AG04450 (cell line): ENCODE measurements around the gene PIANP. TPM values are rescaled to one million over a fixed set of nuclear protein-coding genes. Genes with fewer than 3 reads are reported as not detected.
"Not testable (repeated sequence)": the region's sequence is repeated elsewhere in the genome, so short reads cannot be mapped to it uniquely, and the experiment has no call there.

ENCODE experiments used
- CTCF ChIA-PET: fragments of 300-600, 350-600 bp; formaldehyde crosslinking; extraction: SDS; loops from one replicate; lab custom pipeline; 2022; ENCODE audit warnings: antibody characterized with exemption, inconsistent platforms; lab: Charles Lee
- POLR2A ChIA-PET: fragments of 350-600 bp; formaldehyde crosslinking; extraction: SDS; loops from one replicate; lab custom pipeline; 2021; ENCODE audit warnings: antibody characterized with exemption, inconsistent platforms; lab: Yijun Ruan, JAX
- DNase-seq: peaks from one replicate; pipeline ENCODE4 v3.0.0-alpha.2; 2011; ENCODE audit warnings: low read depth, low spot score
- H3K27ac ChIP-seq: one replicate; pipeline ENCODE4 v1.5.1; 2012; ENCODE audit warnings: low read depth, low read length, control low read depth
- H3K27me3 ChIP-seq: one replicate; pipeline ENCODE4 v1.6.0; 2012; ENCODE audit warnings: low read length; ENCODE audit not compliant: control insufficient read depth, insufficient read depth
- H3K4me3 ChIP-seq: 2 replicates; pipeline ENCODE4 v1.5.1; 2011; ENCODE audit warnings: mild to moderate bottlenecking, low read depth, low read length, control low read depth
- H3K9me3 ChIP-seq: 2 replicates; pipeline ENCODE4 v1.5.1; 2012; ENCODE audit warnings: low read length; ENCODE audit not compliant: control insufficient read depth, insufficient read depth
- CTCF ChIP-seq: IDR thresholded peaks from 2 replicates; pipeline ENCODE4 v1.5.1; 2011; ENCODE audit warnings: low read depth, low read length, control low read depth, inconsistent platforms
- polyA plus RNA-seq: library from polyadenylated mRNA; depleted of rRNA; stranded (reverse); fragments of >200 nt; gene quantifications from 2 replicates; pipeline ENCODE4 v1.2.3, GENCODE V29; 2011

PIANP gene
- polyA plus RNA-seq, 1 experiment, result 1.2 TPM

- ChIA-PET CTCF (interaction anchor here (0.6 to 3.8 kb wide), 2 partner anchors 10 to 33 kb away, joined by 5 to 24 read pairs; partner anchors contain the start of gene MLF2), POLR2A (interaction anchor here (1.2 kb wide), 1 partner anchor 24 kb away, joined by 3 read pairs; the partner anchor contains the start of gene PTMS)
- H3K9me3 ChIP-seq, result no peaks in the 10 kb centered on the region
- H3K27ac ChIP-seq, result no peak overlapping the region
- H3K27me3 ChIP-seq, result no peaks in the 10 kb centered on the region
- TF ChIP-seq CTCF, result no peak
- no peak for DNase-seq
- no peak overlapping the region for H3K4me3 ChIP-seq
These were observed 42.2 kb upstream of the PIANP start for GRCh38 chr12:6742834-6743233.

- not testable (repeated sequence) for H3K9me3 ChIP-seq
These were observed 41.5 kb upstream of the PIANP start for GRCh38 chr12:6742080-6742479.

GRCh38 chr12:6736754-6737153 lies 36.1 kb upstream of the PIANP start:
- Histone ChIP-seq H3K27me3 (no peaks in the 10 kb centered on the region), H3K9me3 (no peaks in the 10 kb centered on the region), H3K4me3 (no peak overlapping the region), H3K27ac (no peak overlapping the region)
- CTCF ChIA-PET, result interaction anchor here (0.7 to 4.0 kb wide), 6 partner anchors 16 to 90 kb away, joined by 3 to 24 read pairs (median 4); partner anchors contain the start of gene MLF2
- no peak for DNase-seq
- TF ChIP-seq CTCF, result no peak
- POLR2A ChIA-PET, result interaction anchor here (1.1 kb wide), 1 partner anchor 8 kb away, joined by 4 read pairs; no protein-coding TSS in a partner anchor

More at GRCh38 chr12:6742080-6742479, 41.5 kb upstream of the PIANP start:
- not testable (repeated sequence) for DNase-seq, H3K4me3 ChIP-seq, H3K27me3 ChIP-seq, H3K27ac ChIP-seq
- POLR2A ChIA-PET, result interaction anchor here (1.2 kb wide), 1 partner anchor 24 kb away, joined by 3 read pairs; the partner anchor contains the start of gene PTMS
- CTCF ChIA-PET, result interaction anchor here (3.8 kb wide), 1 partner anchor 11 kb away, joined by 24 read pairs; the partner anchor contains the start of gene MLF2

GRCh38 chr12:6735448-6736191 lies 35.0 kb upstream of the PIANP start:
- peak; percentile 77 for TF ChIP-seq CTCF
- Histone ChIP-seq H3K9me3 (no peaks in the 10 kb centered on the region), H3K27ac (peak overlapping the region; percentile 22), H3K27me3 (no peaks in the 10 kb centered on the region), H3K4me3 (no peak overlapping the region)
- POLR2A ChIA-PET, result interaction anchor here (1.1 to 2.1 kb wide), 3 partner anchors 9 to 34 kb away, joined by 3 to 7 read pairs (median 4); partner anchors contain the start of gene COPS7A
- no peak for DNase-seq
- CTCF ChIA-PET, result interaction anchor here (0.7 to 4.0 kb wide), 8 partner anchors 11 to 98 kb away, joined by 3 to 24 read pairs (median 4); partner anchors contain the start of genes COPS7A and MLF2

- H3K4me3 ChIP-seq, result no peak overlapping the region
- no peaks in the 10 kb centered on the region for H3K27me3 ChIP-seq
- ChIA-PET CTCF (interaction anchor here (0.7 to 2.0 kb wide), 7 partner anchors 10 to 135 kb away, joined by 3 to 7 read pairs (median 4); partner anchors contain the start of genes COPS7A, MLF2 and PTMS), POLR2A (interaction anchor here (0.6 to 2.1 kb wide), 3 partner anchors 11 to 34 kb away, joined by 3 to 7 read pairs (median 6); partner anchors contain the start of gene COPS7A)
- H3K9me3 ChIP-seq, result no peaks in the 10 kb centered on the region
- no peak for DNase-seq
- no peak overlapping the region for H3K27ac ChIP-seq
- no peak for TF ChIP-seq CTCF
These were observed 34.1 kb upstream of the PIANP start for GRCh38 chr12:6734506-6735387.
